GM21367 (cell line): ENCODE results near the gene SCGB1A1.

ENCODE experiments used
- ATAC-seq: cut with Tn5 transposase; IDR thresholded peaks from one replicate; pipeline ENCODE4 v1.9.1; 2021; ENCODE audit not compliant: unreplicated experiment

SCGB1A1 gene

GRCh38 chr11:62420882-62421281, 2.0 kb downstream of the SCGB1A1 start:
- no peak for ATAC-seq

GRCh38 chr11:62421996-62422395, 3.2 kb downstream of the SCGB1A1 start:
- no peak for ATAC-seq

- ATAC-seq = no peak
Measured at GRCh38 chr11:62423012-62423411, 4.2 kb downstream of the SCGB1A1 start.

- ATAC-seq = no peak
Measured at GRCh38 chr11:62427630-62428233, 8.9 kb downstream of the SCGB1A1 start.

- no peak for ATAC-seq
Measured at GRCh38 chr11:62428871-62429560, 10.2 kb downstream of the SCGB1A1 start.

GRCh38 chr11:62430425-62430824, 11.6 kb downstream of the SCGB1A1 start:
- no peak for ATAC-seq

GRCh38 chr11:62431171-62431901, 12.5 kb downstream of the SCGB1A1 start:
- ATAC-seq = no peak

GRCh38 chr11:62432695-62433094, 13.9 kb downstream of the SCGB1A1 start:
- no peak for ATAC-seq

- ATAC-seq = no peak
Measured at GRCh38 chr11:62433141-62433903, 14.5 kb downstream of the SCGB1A1 start.

GRCh38 chr11:62433904-62434276, 15.1 kb downstream of the SCGB1A1 start:
- ATAC-seq = no peak

- ATAC-seq = no peak
Measured at GRCh38 chr11:62435846-62436660, 17.2 kb downstream of the SCGB1A1 start.

GRCh38 chr11:62437616-62438015, 18.8 kb downstream of the SCGB1A1 start:
- no peak for ATAC-seq

- ATAC-seq = no peak
Measured at GRCh38 chr11:62438641-62439040, 19.8 kb downstream of the SCGB1A1 start.

GRCh38 chr11:62439785-62440602, 21.2 kb downstream of the SCGB1A1 start:
- no peak for ATAC-seq

GRCh38 chr11:62443390-62444235, 24.8 kb downstream of the SCGB1A1 start:
- no peak for ATAC-seq

GRCh38 chr11:62444236-62444833, 25.5 kb downstream of the SCGB1A1 start:
- ATAC-seq = no peak

GRCh38 chr11:62444835-62445234, 26.0 kb downstream of the SCGB1A1 start:
- ATAC-seq = no peak

- ATAC-seq = no peak
Measured at GRCh38 chr11:62445314-62445740, 26.5 kb downstream of the SCGB1A1 start.
